Activated CD4-positive, alpha-beta T cell treated with anti-CD3 and anti-CD28 coated beads, Interleukin-2, amount 50 U/mL, for 24 hours (primary cell): Measurements from ENCODE around the gene ARSG.
"Not testable (repeated sequence)": the region's sequence is repeated elsewhere in the genome, so short reads cannot be mapped to it uniquely, and the experiment has no call there.

Experiments
- DNase-seq, 2 donors: peaks; one replicate each; pipeline ENCODE4 v3.0.0-alpha.2; 2020; ENCODE audit warnings: low read depth in 1 of 2, low spot score in 1 of 2

The ARSG gene

DNA sequence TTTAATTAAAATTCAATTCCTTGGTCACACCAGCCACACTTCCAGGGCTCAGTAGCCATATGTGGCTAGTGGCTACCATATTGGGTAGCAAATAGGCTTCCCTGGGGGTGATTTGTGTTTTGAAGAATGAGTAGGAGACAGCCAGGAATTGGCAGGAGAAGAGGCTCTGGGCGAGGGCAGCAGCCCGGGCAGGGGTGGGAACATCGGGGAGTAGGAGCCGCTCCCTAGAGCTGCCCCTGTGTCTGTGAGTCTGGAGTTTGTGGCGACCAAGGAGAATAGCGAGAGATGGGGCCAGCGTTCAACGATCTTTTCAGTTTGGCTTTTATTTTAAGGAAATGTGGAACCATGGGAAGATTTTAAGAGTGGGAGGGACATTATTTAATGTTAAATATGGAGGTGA, 84.3 kb downstream of the ARSG start:
- DNase-seq = no peak

- DNase-seq = not testable (repeated sequence)
Observed at GRCh38 chr17:68376178-68376577, 84.9 kb downstream of the ARSG start.

DNA sequence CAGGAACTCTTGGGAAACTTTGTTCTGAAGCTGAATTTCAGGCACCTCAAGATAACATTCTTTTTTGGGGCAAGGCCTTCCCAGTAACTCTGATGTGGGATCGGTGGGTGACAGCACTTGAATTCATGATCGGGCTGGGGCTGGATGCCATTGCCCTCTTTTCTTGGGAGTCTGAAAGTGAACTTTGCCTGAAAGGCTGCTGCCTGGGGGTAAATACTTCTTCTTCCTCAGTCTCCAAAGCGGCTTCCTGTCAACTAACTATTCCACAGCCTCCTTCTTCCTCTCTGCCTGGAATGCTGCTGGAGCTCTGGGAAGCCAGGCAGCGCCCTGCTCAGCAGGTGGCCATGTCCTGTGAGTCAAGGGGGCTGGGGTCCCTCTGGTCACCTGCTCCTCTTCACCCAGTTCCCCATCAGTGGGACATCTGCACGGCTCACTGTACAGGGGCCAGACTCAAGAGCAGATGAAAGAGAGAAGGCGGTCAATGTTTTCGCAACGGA, 86.5 kb downstream of the ARSG start:
- DNase-seq = no peak

DNA sequence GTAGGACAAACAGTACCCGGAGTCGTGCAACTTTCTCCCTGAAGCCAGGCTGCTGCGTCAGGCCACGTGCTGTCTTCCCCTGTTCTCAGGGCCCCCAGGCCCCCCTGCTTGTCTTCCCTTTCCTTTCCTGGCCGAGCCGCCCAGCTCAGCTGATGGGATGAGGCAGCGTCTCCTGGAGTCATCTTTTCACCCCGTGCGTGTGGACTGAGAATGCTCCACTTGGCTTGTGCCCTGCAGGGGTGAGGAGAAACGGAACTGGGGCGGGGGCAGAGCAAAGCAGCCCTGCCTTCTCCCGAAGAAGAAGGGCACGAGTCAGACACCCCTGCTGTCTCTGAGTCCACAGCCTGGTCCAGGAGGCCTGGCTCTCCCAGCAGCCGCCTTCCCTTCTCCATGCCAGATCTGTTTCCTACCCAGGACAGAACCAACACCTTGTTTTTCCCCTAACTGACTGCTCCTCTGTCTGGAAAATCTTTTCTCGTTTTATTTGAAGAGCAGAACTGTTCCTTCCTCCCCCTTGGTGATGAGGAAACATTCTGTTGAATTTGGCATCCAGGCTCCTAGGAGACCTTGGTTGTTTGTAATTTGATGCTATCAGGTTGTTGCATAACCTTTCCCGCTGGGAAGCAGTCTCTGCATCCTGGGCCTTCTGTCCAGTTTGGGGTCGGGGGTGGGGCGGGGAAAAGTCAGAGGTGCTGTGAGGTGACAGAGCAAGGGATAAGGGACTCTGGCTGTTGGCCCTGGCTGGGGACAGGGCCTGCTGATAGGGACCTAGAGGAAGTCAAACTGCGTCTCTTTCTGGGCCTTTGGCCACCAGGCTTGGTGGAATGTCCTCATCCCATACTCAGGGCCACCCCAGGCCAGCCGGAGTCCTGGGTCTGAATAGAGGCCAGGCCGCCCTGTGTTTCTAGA, 87.2 kb downstream of the ARSG start:
- no peak for DNase-seq

DNA sequence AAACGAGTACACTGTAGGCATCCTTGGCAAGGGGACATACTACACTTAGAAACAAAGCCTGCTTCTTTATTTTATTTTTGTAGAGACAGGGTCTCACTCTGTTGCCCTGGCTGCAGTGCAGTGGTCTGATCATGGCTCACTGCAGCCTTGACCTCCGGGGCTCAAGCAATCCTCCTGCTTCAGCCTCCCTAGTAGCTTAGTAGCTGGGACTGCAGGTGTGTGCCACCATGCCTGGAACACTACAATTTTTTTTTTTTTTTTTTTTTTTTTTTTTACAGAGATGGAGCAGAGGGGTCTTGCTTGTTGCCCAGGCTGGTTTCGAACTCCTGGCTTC, 87.8 kb downstream of the ARSG start:
- no peak for DNase-seq

- no peak for DNase-seq
Observed at GRCh38 chr17:68379692-68380677, 88.7 kb downstream of the ARSG start.

DNA sequence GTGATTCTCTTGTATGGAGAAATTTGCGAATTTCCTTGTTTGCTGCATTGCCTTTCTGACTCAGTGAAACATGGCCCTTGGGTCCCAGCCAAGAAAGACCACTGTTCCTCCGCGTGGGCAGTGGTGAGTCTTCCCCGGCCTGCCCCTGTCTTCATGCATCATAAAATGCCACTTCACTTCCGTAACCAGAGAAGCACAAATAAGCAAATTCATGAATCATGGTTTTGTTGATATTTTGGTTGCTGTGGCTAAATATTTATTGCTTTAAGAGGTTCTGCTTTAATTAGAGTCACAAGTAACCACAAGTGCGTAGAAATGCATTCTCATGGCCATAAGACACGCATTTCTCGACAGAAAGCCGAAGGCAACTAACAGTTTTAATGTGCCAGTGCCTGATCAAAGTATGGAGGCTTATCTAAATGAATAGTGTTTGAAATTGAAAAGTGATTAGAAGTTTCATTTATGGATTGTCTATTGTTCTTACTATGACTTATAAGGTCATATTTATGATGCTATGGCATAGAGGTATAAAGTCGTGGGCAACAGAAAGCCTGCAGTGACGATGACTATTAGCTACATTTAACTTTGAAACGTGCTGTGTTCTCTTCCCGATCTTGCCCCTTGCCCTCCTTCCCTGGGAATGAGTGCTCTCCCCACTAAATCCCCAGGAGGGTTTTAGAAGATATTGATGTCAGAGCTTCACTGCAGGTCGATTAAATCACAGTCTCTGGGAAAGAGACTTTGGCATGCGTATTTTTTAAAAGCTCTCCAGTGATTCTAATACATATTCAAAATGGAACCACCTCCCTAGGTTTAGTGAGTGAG, 90.0 kb downstream of the ARSG start:
- no peak for DNase-seq

DNA sequence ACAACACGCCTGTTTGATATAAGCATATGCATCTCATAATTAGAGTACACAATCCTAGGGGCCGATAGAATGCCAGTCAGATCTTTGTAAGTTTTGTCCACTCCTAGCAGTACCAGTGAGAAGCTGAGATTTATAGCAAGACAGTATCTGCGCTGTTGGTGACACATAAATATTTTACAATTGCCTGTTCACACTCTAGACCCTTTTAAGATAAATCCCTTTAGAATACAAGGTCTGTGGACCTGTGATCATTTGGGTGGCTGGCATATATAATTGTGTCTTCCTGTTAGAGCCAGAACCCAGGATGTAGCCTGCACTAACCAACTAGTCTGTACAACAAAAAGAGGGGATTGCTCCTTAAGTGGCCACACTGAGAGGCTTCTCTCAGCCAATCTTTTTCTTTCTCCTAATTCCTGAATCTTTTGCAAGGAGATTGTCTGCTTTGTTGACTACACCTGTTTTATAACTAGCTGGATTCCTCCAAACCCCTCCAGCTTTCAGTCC, 91.3 kb downstream of the ARSG start:
- no peak for DNase-seq

DNA sequence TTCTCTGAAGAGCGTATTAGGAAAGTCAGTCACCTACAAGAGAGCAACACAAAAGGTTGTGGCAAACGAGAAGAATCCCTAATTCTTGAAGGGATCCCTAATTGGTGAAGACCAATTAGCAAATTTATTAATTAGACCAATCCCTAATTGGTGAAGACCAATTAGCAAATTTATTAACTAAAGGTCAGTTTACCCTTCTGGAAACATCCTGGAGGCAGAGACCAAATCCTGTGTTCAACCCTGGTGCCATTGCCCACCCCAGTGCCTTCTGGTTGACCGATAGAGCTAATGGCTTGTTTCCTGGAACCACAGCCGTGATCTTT, 91.8 kb downstream of the ARSG start:
- DNase-seq = no peak

GRCh38 chr17:68383443-68384321, 92.4 kb downstream of the ARSG start:
- no peak for DNase-seq

GRCh38 chr17:68384471-68384870, 93.2 kb downstream of the ARSG start:
- DNase-seq = no peak

- DNase-seq = no peak
Observed at GRCh38 chr17:68384941-68385340, 93.6 kb downstream of the ARSG start.

DNA sequence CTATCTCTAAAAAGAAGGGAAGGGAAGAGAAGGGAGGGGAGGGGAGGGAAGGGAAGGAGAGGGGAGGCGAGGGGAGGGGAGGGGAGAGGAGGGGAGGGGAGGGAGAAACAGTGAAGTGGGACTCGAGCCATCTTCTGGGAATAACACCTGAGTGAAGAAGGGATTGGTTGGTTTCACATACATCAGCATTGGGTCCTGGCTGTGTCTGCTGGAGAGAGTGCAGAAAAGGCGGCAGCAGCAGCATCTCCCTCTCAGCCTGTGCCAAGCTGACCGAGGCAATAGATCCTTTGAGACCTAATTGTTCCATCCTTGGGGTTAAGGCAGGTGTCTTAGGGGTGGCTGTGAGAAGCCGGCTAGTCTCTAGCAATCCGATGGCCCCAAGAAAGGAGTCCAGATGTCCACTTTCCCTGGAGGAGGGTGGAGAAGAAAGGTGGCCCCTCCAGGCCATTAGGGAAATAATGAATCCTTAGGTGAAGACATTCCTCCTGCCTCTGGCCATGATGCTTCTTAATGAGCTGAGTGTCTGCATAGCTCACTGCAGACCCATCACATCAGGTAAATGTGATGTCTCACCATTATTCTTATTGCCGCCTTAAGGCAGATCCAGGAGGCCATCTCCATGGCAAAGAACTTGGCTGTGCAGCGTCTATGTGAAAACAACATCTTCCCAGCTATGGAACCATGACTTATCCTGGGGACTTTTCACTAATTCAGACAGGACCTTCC, 94.4 kb downstream of the ARSG start:
- DNase-seq = no peak

GRCh38 chr17:68387435-68388218, 96.3 kb downstream of the ARSG start:
- no peak for DNase-seq

DNA sequence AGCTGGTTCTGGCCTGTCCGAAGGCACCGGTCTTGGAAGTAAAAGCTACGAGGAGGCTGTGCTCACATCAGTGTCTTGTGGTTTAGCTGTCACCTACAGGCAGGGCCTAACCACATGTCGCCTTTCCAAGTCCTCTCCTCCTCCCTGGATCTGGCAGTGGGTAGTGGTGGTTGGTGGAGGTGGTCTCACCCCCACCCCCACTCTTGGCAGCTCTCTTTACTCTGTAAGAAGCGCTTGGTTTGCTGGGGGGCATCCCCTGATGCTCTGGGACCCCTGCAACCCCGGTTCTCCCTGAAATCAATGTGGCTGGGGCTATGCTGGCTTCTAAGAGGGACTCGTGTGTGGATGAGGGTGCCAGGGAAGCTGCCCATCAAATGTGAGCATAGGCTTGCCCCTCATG, 97.7 kb downstream of the ARSG start:
- no peak for DNase-seq

- DNase-seq = no peak
Observed at GRCh38 chr17:68390888-68391545, 99.7 kb downstream of the ARSG start.

DNA sequence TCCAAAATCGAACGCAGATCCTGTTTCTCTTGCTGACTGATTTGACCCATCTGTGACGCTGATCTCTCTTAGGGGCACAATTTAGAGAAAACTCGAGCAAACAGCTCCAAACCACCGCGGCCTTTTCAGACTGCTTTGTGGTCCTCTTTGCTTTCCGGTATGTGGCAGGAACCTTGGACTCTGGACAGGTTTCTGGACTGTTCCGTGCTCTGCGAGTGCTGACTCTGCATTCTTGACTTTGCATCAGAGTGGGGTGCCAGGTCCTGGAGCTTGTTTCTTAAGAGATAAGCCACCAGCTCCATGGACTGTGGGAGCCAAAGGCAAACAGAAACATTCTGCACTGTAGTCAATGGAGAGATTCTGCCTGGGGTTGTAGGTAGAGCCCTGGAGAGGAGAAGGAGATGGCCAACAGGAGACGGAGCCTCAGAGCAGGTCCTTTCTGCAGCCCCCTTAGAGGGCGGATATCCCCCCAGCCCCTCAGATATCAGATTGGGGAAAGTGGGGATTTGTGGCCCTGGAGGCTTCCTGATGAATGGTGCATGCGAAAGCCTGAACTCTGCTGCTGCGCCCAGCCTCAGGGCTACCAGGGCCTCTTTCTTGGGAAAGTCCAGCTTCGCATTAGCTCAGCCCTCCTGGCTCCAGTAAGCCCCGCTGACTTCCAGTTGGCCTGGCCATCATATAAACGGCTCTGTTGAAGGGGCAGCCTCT, 100.4 kb downstream of the ARSG start:
- no peak for DNase-seq
